Colon (tissue), 2 donors: ENCODE data around the gene XPO1.

Source experiments
- FAIRE-seq: peaks from 2 replicates; lab custom pipeline; 2012; peaks lifted over from hg19 to GRCh38; lab: Jason Lieb, UNC
- donor health status: control.
- donor health status: control.

Gene XPO1

GRCh38 chr2:61433606-61434005 lies 104.5 kb downstream of the XPO1 start:
- FAIRE-seq = no peak

- FAIRE-seq = no peak
Observed at GRCh38 chr2:61432990-61433389, 105.2 kb downstream of the XPO1 start.

- FAIRE-seq = no peak
Observed at GRCh38 chr2:61431345-61431744, 106.8 kb downstream of the XPO1 start.
